SK-N-MC (cell line): ENCODE data around the gene MXRA8.

ENCODE experiments used
- EZH2 ChIP-seq: fragments of 200-600 bp; sonication (generic); IDR thresholded peaks from one replicate; pipeline ENCODE4 v1.6.1; 2017; ENCODE audit warnings: antibody characterized with exemption
- POLR2AphosphoS5 ChIP-seq: IDR thresholded peaks from 2 replicates; pipeline ENCODE4 v1.6.1; 2012; ENCODE audit warnings: mild to moderate bottlenecking, low read depth, low read length, borderline replicate concordance

DNA sequence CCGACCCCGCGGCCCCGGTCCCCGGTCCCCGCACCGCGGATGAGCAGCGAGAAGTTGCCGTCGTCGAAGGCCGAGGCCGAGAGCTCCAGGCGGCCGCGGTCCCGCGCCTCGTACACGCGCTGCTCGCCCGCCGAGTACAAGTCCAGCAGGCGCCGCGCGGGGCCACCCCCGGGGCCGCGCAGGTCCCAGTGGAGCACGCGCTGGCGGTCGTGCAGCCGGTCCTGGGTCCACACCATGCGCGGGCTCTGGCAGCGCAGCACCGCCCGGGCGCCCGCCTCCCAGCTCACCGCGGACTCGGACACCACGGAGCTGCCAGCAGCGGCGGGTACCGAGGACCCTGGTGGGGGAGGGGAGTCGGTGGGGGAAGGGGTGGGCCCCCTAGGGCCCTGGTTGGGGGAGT is 2.9 kb downstream of the MXRA8 start:
- TF ChIP-seq EZH2: no peak
- no peak for TF ChIP-seq POLR2AphosphoS5
